ENCODE measurements around the gene TBX18.

Gene TBX18

GRCh38 chr6:84645563-84646266, 118.7 kb downstream of the TBX18 start:
- Histone ChIP-seq H3K27ac (ENCODE audit: low read depth, low read length) (no peak overlapping the region), H3K27me3 (ENCODE audit: control insufficient read depth, low read length) (no peaks in the 10 kb centered on the region), H3K4me1 (ENCODE audit: control insufficient read depth, low read length) (no peaks in the 10 kb centered on the region)

GRCh38 chr6:84645000-84645399, 119.4 kb downstream of the TBX18 start:
- no peaks in the 10 kb centered on the region for H4K20me1 ChIP-seq (ENCODE audit: control insufficient read depth, insufficient read depth, low read depth, low read length)
- no peaks in the 10 kb centered on the region for H3K27me3 ChIP-seq (ENCODE audit: control insufficient read depth, low read length)
- H3K4me2 ChIP-seq (ENCODE audit: low read length): no peak overlapping the region
- TF ChIP-seq, protein P1, sequence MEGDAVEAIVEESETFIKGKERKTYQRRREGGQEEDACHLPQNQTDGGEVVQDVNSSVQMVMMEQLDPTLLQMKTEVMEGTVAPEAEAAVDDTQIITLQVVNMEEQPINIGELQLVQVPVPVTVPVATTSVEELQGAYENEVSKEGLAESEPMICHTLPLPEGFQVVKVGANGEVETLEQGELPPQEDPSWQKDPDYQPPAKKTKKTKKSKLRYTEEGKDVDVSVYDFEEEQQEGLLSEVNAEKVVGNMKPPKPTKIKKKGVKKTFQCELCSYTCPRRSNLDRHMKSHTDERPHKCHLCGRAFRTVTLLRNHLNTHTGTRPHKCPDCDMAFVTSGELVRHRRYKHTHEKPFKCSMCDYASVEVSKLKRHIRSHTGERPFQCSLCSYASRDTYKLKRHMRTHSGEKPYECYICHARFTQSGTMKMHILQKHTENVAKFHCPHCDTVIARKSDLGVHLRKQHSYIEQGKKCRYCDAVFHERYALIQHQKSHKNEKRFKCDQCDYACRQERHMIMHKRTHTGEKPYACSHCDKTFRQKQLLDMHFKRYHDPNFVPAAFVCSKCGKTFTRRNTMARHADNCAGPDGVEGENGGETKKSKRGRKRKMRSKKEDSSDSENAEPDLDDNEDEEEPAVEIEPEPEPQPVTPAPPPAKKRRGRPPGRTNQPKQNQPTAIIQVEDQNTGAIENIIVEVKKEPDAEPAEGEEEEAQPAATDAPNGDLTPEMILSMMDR (IDR thresholded peaks at IDR 0.05; ENCODE audit: low read depth, low read length, poor library complexity, severe bottlenecking): no peak
- TF ChIP-seq EZH2phosphoT487 (IDR thresholded peaks at IDR 0.05; ENCODE audit: borderline replicate concordance, low read length): no peak
- H3K9me2 ChIP-seq (replicated peaks; ENCODE audit: control insufficient read depth, low read length): no peaks in the 10 kb centered on the region
- no peaks in the 10 kb centered on the region for H3K9me3 ChIP-seq (ENCODE audit: control insufficient read depth, insufficient read depth, low read length)
- H3K4me1 ChIP-seq (ENCODE audit: control insufficient read depth, low read length): no peaks in the 10 kb centered on the region
- H3F3A ChIP-seq (ENCODE audit: control insufficient read depth, insufficient read depth): no peaks in the 10 kb centered on the region
- H3K36me3 ChIP-seq (ENCODE audit: control insufficient read depth, low read length): no peaks in the 10 kb centered on the region
- no peak overlapping the region for H3K4me3 ChIP-seq (ENCODE audit: low read length)
- H3K79me2 ChIP-seq (ENCODE audit: control insufficient read depth, low read length): no peaks in the 10 kb centered on the region
- H3K27ac ChIP-seq (ENCODE audit: low read depth, low read length): no peak overlapping the region

More at GRCh38 chr6:84645563-84646266, 118.7 kb downstream of the TBX18 start:
- Histone ChIP-seq H3K9me3 (ENCODE audit: control insufficient read depth, insufficient read depth, low read length) (no peaks in the 10 kb centered on the region), H3K9me2 (replicated peaks; ENCODE audit: control insufficient read depth, low read length) (no peaks in the 10 kb centered on the region), H3K36me3 (ENCODE audit: control insufficient read depth, low read length) (no peaks in the 10 kb centered on the region), H4K20me1 (ENCODE audit: control insufficient read depth, insufficient read depth, low read depth, low read length) (no peaks in the 10 kb centered on the region), H3F3A (ENCODE audit: control insufficient read depth, insufficient read depth) (no peaks in the 10 kb centered on the region), H3K4me2 (ENCODE audit: low read length) (no peak overlapping the region), H3K79me2 (ENCODE audit: control insufficient read depth, low read length) (no peaks in the 10 kb centered on the region), H3K4me3 (ENCODE audit: low read length) (no peak overlapping the region)
- TF ChIP-seq, protein P1 (IDR thresholded peaks at IDR 0.05; ENCODE audit: low read depth, low read length, poor library complexity, severe bottlenecking): no peak
- TF ChIP-seq EZH2phosphoT487 (IDR thresholded peaks at IDR 0.05; ENCODE audit: borderline replicate concordance, low read length): no peak

GRCh38 chr6:84643778-84644177, 120.6 kb downstream of the TBX18 start:
- Histone ChIP-seq H3K4me3 (ENCODE audit: low read length) (no peak overlapping the region), H3K4me2 (ENCODE audit: low read length) (no peak overlapping the region), H3K36me3 (ENCODE audit: control insufficient read depth, low read length) (no peaks in the 10 kb centered on the region), H3K27ac (ENCODE audit: low read depth, low read length) (no peak overlapping the region), H4K20me1 (ENCODE audit: control insufficient read depth, insufficient read depth, low read depth, low read length) (no peaks in the 10 kb centered on the region), H3K9me2 (replicated peaks; ENCODE audit: control insufficient read depth, low read length) (no peaks in the 10 kb centered on the region), H3F3A (ENCODE audit: control insufficient read depth, insufficient read depth) (no peaks in the 10 kb centered on the region), H3K9me3 (ENCODE audit: control insufficient read depth, insufficient read depth, low read length) (no peaks in the 10 kb centered on the region), H3K4me1 (ENCODE audit: control insufficient read depth, low read length) (no peaks in the 10 kb centered on the region), H3K27me3 (ENCODE audit: control insufficient read depth, low read length) (no peaks in the 10 kb centered on the region), H3K79me2 (ENCODE audit: control insufficient read depth, low read length) (no peaks in the 10 kb centered on the region)
- TF ChIP-seq, protein P1 (IDR thresholded peaks at IDR 0.05; ENCODE audit: low read depth, low read length, poor library complexity, severe bottlenecking): no peak
- TF ChIP-seq EZH2phosphoT487 (IDR thresholded peaks at IDR 0.05; ENCODE audit: borderline replicate concordance, low read length): no peak
